Activated CD8-positive, alpha-beta memory T cell treated with anti-CD3 and anti-CD28 coated beads for 1 hour (primary cell): ENCODE measurements around the gene FXYD2.
"Not testable (repeated sequence)": the region's sequence is repeated elsewhere in the genome, so short reads cannot be mapped to it uniquely, and the experiment has no call there.

Experiments used
- DNase-seq, 2 donors: peaks; one replicate each; pipeline ENCODE4 v3.0.0-alpha.2; 2020; ENCODE audit warnings: low read depth in 1 of 2; ENCODE audit errors: extremely low read depth in 1 of 2

FXYD2 gene

GRCh38 chr11:117822074-117823033 is 2.2 kb downstream of the FXYD2 start:
- peak in 1 of 2 donors; percentile 45 for DNase-seq

GRCh38 chr11:117821431-117821830 is 3.1 kb downstream of the FXYD2 start:
- DNase-seq: no peak

- no peak for DNase-seq
Measured at GRCh38 chr11:117820516-117820915, 4.0 kb downstream of the FXYD2 start.

- DNase-seq: no peak
Measured at GRCh38 chr11:117820071-117820470, 4.5 kb downstream of the FXYD2 start.

GRCh38 chr11:117819096-117820040 is 5.2 kb downstream of the FXYD2 start:
- no peak for DNase-seq

GRCh38 chr11:117818041-117818873 is 6.3 kb downstream of the FXYD2 start:
- no peak for DNase-seq

- DNase-seq: peak; percentile 55 to 76
Measured at GRCh38 chr11:117817368-117818040, 7.0 kb downstream of the FXYD2 start.

- no peak for DNase-seq
Measured at GRCh38 chr11:117816846-117817367, 7.6 kb downstream of the FXYD2 start.

- no peak for DNase-seq
Measured at GRCh38 chr11:117816151-117816741, 8.3 kb downstream of the FXYD2 start.

GRCh38 chr11:117815262-117815803 is 9.2 kb downstream of the FXYD2 start:
- peak; percentile 32 to 42 for DNase-seq

GRCh38 chr11:117814766-117815261 is 9.7 kb downstream of the FXYD2 start:
- peak; percentile 62 to 74 for DNase-seq

GRCh38 chr11:117814204-117814765 is 10.3 kb downstream of the FXYD2 start:
- no peak for DNase-seq

- DNase-seq: not testable (repeated sequence)
Measured at GRCh38 chr11:117810056-117810451, 14.5 kb downstream of the FXYD2 start.

GRCh38 chr11:117809236-117810055 is 15.1 kb downstream of the FXYD2 start:
- no peak for DNase-seq

- no peak for DNase-seq
Measured at GRCh38 chr11:117808784-117809183, 15.8 kb downstream of the FXYD2 start.

- DNase-seq: peak; percentile 38 to 70
Measured at GRCh38 chr11:117807482-117808327, 16.8 kb downstream of the FXYD2 start.

GRCh38 chr11:117806846-117807245 is 17.7 kb downstream of the FXYD2 start:
- DNase-seq: no peak
